PFSK-1 (cell line): Measurements from ENCODE around the gene BTBD9.

ENCODE experiments used
- FOXP2 ChIP-seq: optimal IDR thresholded peaks from 2 replicates; pipeline ENCODE3; 2011; ENCODE audit warnings: borderline replicate concordance, control low read depth, inconsistent platforms; ENCODE audit not compliant: insufficient read depth; ENCODE audit errors: extremely low read length, extremely low read depth
- POLR2AphosphoS5 ChIP-seq: IDR thresholded peaks from 2 replicates; pipeline ENCODE4 v1.6.1; 2012; ENCODE audit warnings: low read depth, mild to moderate bottlenecking, control low read depth, low read length, moderate library complexity
- REST ChIP-seq, 2 experiments: IDR thresholded peaks; 2 replicates each; pipeline versions ENCODE4 v1.6.1 to v1.8.0; 2011 to 2012; ENCODE audit warnings: low read depth in 2 of 2, low read length in 2 of 2, control low read depth in 1 of 2, inconsistent platforms in 1 of 2, mild to moderate bottlenecking in 1 of 2, moderate library complexity in 1 of 2; ENCODE audit not compliant: insufficient read depth in 1 of 2
- SIN3A ChIP-seq: IDR thresholded peaks from 2 replicates; pipeline ENCODE4 v1.6.1; 2012; ENCODE audit warnings: mild to moderate bottlenecking, low read length, moderate library complexity, borderline replicate concordance; ENCODE audit not compliant: insufficient read depth
- TAF1 ChIP-seq: IDR thresholded peaks from 2 replicates; pipeline ENCODE4 v1.6.1; 2012; ENCODE audit warnings: low read length, control low read depth, borderline replicate concordance; ENCODE audit not compliant: insufficient read depth

The BTBD9 gene

GRCh38 chr6:38549180-38549579 lies 90.5 kb downstream of the BTBD9 start:
- TF ChIP-seq SIN3A (no peak), REST (IDR thresholded peaks at IDR 0.05; ENCODE audit: insufficient read depth in 1 of 2, low read depth in 2 of 2, low read length in 2 of 2) (no peak), TAF1 (no peak), POLR2AphosphoS5 (no peak), FOXP2 (no peak)

- TF ChIP-seq POLR2AphosphoS5 (no peak), SIN3A (no peak)
Measured at GRCh38 chr6:38543022-38543421, 96.7 kb downstream of the BTBD9 start.

GRCh38 chr6:38542031-38542430 lies 97.7 kb downstream of the BTBD9 start:
- TF ChIP-seq REST (IDR thresholded peaks at IDR 0.05; ENCODE audit: insufficient read depth in 1 of 2, low read depth in 2 of 2, low read length in 2 of 2) (no peak), TAF1 (no peak), POLR2AphosphoS5 (no peak), SIN3A (no peak), FOXP2 (no peak)

- TF ChIP-seq FOXP2 = no peak
- TF ChIP-seq POLR2AphosphoS5 = no peak
- TF ChIP-seq TAF1 = no peak
- TF ChIP-seq REST (IDR thresholded peaks at IDR 0.05; ENCODE audit: insufficient read depth in 1 of 2, low read depth in 2 of 2, low read length in 2 of 2) = no peak
- TF ChIP-seq SIN3A = no peak
Measured at GRCh38 chr6:38533064-38533463, 106.7 kb downstream of the BTBD9 start.

GRCh38 chr6:38531134-38531533 lies 108.6 kb downstream of the BTBD9 start:
- TF ChIP-seq SIN3A (no peak), REST (IDR thresholded peaks at IDR 0.05; ENCODE audit: insufficient read depth in 1 of 2, low read depth in 2 of 2, low read length in 2 of 2) (no peak), FOXP2 (no peak), POLR2AphosphoS5 (no peak), TAF1 (no peak)
